Epidermal melanocyte (primary cell): ENCODE data around the gene TAS2R5.
A peak's percentile ranks its signal among the peaks of the same experiment; 100 is the strongest.
"Not testable (repeated sequence)": the region's sequence is repeated elsewhere in the genome, so short reads cannot be mapped to it uniquely, and the experiment has no call there.

Experiments used
- DNase-seq: peaks from one replicate; pipeline ENCODE4 v3.0.0; 2011; ENCODE audit warnings: low spot score; ENCODE audit not compliant: insufficient read length

The TAS2R5 gene, protein sequence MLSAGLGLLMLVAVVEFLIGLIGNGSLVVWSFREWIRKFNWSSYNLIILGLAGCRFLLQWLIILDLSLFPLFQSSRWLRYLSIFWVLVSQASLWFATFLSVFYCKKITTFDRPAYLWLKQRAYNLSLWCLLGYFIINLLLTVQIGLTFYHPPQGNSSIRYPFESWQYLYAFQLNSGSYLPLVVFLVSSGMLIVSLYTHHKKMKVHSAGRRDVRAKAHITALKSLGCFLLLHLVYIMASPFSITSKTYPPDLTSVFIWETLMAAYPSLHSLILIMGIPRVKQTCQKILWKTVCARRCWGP

DNA sequence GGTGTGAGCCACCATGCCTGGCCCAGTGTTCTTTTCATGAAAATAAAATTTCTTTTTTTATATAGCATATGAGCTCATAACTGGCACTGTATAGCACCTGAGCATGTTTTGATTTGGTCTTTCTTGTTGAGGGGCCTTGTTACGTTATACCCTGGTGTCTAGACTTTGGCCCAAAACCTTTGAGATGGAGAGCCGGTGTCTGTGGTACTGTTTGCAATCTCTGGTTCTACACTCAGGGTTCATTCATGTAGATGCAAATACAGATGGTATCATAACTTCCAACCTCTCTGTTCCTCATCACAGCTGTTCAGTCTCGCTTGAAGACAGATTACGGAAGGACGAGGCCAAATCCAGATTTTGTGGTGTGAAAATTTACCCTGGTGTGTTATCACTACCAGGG lies at the start of gene TAS2R5:
Gene TAS2R5 (plus strand): TSS at position 301 of the 400 bp plus-strand sequence. CDS start 145 bp downstream, outside the sequence.
- DNase-seq: no peak

DNA sequence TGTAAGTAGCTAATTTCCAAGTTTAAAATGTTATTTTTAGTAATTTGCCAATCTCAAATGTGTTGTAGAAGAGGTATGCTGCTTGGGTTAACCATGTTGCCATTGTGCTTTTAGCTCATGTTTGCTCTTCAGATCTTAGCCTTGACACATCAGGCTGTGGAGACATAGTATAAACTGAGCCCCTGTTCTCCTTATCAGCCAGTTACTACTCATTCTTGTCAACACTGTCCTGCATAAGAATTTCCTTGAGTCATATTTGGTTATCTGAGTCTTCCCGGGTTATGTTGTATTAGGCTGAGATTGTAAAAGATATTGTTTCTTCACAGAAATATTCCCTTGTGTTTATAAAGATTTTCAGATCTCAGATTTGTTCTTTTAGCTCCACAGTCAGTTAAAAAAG lies 47.8 kb upstream of the TAS2R5 start:
- no peak for DNase-seq

DNA sequence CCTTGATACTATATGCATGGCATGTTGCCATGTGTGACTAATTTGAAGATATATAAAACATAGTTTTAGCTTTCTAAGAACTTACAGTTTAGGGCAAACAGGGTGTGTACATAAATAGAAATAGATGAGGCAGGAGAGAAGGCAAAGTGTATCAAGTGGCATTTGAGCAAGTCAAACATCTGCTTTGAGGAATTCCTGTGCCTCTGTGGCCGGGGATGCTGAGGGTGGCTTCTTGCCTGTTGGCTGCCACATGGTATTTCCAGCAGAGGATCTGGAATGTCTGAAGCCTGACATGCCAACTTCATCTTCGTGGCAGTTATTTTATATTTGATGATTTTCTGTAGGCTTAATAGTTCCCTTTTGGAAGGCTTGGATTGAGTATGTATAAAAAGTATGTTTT lies 45.9 kb upstream of the TAS2R5 start:
- DNase-seq: no peak

DNA sequence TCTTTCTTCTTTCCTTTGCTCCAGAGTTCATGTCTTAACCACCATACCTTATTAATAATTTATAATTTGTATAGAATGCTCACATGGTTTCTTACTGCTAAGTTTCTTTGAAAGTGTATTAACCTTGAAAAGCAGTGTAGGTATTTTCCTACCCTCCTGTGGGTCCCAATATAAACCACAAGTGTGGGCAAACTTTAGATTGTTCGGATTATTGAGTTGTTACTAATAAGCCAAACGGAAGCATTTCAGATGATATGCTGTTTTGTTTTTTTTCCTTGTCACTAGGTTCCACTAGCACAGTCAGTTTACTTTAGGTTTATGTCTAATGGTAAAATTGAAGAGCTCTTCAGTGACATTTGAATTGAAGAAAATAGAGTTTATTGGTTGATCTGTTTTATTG lies 41.6 kb upstream of the TAS2R5 start:
- no peak for DNase-seq

DNA sequence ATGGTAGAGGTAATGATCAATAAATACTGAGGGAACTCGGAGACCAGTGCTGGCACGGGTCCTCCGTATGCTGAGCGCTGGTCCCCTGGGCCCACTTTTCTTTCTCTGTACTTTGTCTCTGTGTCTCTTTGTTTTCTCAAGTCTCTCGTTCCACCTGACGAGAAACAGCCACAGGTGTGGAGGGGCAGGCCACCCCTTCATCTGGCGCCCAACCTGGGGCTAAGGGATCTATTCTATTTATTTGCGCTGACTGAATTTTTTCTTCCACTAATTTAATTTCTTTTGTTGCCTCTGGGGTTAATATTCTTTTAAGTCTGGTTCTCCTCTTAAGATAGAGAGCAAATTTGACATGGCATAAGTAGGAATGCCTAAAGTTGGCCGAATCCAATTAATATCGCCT lies 38.1 kb upstream of the TAS2R5 start:
- not testable (repeated sequence) for DNase-seq

DNA sequence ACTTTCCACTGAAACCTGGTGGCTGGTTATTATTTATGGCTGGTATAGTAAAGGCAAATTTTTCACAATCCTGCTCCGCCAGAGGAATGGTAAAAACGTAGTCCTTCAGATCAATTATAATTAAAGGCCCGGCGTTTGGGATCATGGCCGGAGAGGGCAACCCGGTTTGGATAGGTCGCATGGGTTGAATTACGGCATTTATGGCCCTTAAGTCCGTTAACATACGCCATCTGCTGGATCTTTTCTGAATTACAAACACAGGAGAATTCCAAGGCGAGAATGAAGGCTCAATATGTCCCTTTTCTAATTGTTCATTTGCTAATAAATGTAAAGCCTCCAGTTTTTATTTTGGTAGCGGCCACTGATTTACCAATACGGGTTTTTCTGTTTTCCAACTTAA lies 37.4 kb upstream of the TAS2R5 start:
- DNase-seq: no peak

DNA sequence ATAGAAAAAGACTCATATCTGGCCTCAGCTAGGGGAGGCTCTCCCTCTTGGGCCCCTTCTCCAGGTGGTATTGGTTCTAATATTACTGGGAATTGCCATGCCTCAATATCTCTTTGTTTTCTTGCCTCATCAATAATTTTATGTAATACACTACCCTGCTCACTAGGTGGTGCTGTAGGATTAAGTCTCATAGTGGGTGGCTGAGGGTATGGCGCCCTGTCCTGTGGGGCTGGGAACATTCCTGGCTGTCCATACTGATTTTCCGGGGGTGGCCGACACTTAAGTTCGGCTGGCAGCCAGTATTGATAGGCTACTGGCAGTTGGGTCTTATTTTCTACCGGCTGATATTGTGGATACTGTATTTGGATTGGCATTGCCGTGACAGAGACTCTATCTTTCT lies 35.1 kb upstream of the TAS2R5 start:
- no peak for DNase-seq

DNA sequence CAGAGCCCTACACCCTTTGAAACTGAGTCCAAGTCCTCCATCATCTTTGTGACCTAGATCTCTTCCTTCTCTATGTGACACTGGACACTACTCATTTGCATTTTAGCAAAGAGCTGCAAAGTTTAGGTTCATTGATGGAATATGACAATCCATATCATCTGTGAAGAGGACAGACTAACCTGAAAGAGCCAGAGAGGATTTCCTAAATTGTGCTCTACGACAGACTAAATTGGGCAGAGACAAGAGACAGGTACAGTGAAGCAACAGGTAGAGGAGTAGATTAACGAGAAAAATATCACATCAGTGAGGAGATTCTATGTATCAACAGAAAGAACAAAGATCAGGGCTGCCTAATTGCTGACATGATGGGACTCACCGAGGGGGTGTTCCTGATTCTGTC lies 26.2 kb upstream of the TAS2R5 start, which contains the start of gene TAS2R3:
Gene TAS2R3 (plus strand): TSS at position 301 of the 400 bp plus-strand sequence. CDS start 62 bp downstream, at position 363.
- DNase-seq: no peak

DNA sequence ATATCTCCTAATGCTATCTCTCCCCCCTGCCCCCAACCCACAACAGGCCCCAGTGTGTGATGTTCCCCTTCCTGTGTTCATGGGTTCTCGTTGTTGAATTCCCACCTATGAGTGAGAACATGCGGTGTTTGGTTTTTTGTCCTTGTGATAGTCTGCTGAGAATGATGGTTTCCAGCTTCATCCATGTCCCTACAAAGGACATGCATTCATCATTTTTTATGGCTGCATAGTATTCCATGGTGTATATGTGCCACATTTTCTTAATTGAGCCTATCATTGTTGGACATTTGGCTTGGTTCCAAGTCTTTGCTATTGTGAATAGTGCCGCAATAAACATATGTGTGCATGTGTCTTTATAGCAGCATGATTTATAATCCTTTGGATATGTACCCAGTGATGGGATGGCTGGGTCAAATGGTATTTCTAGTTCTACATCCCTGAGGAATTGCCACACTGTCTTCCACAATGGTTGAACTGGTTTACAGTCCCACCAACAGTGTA lies 19.9 kb upstream of the TAS2R5 start:
- DNase-seq: not testable (repeated sequence)

DNA sequence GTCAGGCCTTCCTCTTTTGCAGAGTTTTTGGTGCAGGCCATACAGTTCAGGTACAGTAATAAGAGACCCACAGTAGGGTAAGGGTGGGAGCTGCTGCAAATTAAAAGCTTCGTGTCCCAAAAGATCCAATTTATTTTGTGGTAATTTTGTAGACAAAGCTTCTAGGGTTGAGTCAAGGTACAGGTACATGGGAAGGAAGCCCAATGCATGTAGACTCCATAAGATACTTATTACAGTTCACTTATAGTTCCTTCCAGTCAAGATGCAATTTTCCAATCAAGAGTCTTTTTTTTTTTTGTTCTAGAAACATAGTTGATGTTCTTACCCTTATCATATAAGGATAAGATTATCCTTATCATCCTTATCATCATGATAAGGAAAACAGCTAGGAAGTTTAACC lies 13.6 kb upstream of the TAS2R5 start, which contains the start of gene TAS2R4:
Gene TAS2R4 (plus strand): TSS at position 301 of the 400 bp plus-strand sequence. CDS start 1,815 bp downstream, outside the sequence.
- no peak for DNase-seq

DNA sequence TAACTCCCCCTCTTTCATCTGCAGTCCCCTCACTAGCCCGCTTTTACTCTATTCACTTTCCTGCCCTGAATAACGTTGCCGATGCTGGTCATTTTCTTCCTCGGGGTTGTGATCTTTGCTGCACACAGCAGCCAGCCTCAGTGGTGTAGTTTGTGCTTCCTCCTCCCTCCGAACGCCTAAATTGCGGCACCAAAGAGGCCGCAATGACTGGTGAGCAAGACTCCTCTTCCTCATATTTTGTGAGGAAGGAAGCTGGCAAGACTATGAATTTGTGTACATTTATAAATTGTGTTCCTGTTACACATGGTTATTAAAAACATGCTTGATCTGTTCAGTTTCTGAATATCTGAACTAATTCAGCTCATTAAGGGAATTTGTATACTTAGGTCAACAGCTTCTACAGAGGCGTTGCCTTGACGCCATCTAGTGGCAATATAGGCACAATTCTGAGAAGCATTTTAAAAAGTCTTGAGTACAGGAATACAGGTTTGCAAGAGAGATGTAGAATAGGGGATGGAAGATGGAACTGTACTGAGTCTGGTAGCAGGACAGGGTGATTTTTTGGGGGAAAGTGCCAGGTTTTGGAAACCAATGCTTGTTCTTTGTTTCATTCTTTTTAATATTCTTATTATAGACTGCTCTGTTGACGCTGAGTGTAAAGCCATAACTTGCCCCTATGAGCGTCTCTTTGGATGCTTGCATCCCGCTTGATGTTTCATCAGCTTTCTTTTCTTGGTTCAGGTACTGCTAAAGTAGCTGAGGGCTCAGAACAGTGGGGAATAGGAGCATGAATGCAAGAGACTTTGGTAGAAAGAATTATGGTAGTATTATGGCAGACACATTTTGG lies 4.1 kb upstream of the TAS2R5 start:
- DNase-seq: peak; percentile 57

DNA sequence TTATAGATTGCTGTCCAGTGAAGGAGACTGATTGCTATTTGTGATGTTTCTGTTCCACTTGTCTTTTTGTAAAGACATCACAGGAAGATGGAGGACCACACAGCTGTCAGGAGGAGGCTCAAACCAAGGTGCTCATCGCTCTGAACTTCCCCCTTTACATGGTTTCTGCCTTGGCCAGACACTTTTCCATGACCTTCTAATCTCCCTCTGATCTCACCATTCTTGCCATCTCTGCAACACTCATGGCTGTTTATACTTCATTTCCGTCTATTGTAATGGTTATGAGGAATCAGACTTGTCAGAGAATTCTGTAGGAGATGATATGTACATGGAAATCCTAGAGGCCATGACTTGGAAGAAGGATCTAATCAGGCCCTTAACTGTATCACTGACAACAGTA lies 1.7 kb upstream of the TAS2R5 start:
- DNase-seq: no peak

DNA sequence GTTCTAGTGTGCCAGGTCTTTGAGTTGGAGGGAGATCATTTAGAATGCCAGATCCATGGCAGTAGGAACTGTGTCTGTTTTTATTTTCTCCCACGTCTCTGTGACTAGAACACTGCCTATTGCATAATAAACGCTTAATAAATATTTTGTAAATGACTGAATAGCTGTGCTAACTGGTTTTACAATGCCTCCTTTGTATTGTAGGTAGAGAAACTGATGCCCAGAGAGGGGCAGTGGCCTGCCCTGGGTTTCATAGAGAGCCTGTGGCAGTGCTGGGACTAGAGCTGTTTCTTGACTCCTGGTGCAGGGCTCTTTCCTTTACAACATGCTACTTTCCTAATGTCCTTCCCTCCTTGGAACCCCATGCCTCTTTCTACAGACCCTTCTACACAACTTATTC lies 2.5 kb downstream of the TAS2R5 start:
- no peak for DNase-seq

DNA sequence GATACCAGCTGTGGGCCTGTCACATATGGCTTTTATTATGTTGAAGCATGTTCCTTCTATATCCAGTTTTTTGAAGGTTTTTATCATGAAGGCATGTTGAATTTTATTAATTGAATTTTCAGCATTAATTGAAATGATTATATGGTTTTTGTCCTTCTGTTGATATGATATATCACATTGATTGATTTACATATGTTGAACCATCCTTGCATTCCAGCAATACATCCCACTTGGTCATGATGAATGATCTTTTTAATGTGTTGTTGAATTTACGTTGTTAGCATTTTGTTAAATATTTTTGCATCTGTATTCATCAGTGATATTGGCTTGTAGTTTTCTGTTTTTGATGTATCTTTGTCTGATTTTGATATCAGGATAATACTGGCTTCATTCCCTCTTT lies 30.1 kb downstream of the TAS2R5 start:
- DNase-seq: no peak

DNA sequence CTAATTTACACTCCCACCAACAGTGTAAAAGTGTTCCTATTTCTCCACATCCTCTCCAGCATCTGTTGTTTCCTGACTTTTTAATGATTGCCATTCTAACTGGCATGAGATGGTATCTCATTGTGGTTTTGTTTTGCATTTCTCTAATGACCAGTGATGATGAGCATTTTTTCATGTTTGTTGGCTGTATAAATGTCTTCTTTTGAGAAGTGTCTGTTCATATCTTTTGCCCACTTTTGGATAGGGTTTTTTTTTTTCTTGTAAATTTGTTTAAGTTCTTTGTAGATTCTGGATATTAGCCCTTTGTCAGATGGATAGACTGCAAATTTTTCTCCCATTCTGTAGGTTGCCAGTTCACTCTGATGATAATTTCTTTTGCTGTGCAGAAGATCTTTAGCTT lies 32.4 kb downstream of the TAS2R5 start:
- not testable (repeated sequence) for DNase-seq

DNA sequence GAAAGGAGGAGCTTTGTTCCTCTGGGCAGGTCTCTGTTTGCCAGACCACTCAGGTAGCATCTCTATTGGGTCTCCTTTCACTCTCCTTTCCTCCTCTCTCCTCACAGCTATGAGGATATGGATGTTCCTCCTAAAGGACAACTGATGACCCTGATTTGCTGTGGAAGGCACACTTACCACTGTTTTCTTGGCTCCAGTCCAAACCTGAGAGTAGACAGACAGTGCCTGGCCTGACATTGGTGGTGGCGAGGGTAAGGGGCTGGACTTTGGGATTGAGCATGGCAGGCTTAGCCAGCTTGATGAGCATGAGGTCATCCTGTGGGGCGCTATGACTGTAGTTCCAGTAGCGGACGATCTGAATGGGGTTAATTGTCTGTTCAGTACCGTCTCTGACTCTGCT lies 47.7 kb downstream of the TAS2R5 start:
- no peak for DNase-seq

DNA sequence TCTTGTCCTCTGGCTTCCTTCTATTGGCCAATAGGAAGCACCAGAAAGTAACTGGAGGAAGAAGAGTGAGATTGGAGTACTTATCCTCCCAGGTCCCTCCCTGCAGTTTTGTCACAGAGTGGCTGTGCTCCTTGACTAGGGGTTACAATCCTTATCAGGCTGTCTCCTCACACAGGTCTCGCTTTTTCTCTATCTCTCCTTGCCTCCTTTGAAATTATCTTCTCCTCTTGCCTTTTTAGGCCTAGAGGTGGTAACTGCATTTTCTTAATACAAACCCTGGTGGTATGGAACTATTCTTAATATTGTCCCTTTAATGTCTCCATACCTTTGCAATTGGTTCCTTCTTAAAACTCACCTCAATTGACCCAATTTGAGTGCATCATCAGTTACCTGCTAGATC lies 48.6 kb downstream of the TAS2R5 start:
- no peak for DNase-seq

DNA sequence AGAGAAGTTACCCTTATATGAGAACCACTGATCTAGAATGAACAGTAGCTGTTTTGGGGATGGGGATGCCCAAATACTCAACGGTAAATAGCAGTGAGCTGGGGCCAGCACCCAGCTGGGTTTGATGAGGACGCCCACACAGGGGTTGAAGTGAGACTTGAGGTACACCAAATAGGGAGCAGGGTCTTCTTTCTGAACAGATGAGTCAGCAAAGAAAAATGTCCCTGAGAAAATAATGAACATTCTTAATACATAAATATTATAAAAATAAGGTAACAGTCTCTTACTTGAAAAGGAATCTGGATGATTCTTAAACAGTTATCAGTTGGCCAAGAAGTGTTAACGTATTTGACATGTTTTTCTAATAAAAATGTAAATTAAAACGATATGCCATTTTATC lies 49.2 kb downstream of the TAS2R5 start:
- DNase-seq: no peak

DNA sequence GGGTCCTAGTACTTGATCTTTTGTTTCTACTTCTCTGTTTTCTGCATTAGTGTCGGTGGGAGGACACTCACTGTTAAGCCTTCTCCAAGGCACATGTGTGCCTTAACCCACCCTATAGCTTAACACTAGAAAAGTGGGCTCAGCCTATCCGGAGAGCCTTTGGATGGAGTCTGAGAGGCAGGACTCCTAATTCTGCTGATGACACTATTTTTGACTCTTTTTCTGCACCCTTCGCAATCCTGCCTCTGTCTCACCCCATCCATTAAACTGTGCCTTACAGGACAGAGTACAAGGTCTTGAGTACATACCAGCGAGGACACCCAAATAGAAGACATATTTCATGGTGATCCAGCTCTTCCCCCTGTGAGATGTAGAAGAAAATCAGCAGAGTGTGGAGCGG lies 50.7 kb downstream of the TAS2R5 start:
- DNase-seq: no peak
